NCI-H510A (cell line): ENCODE results near the gene COL12A1.
"Not testable (repeated sequence)": the region's sequence is repeated elsewhere in the genome, so short reads cannot be mapped to it uniquely, and the experiment has no call there.

ENCODE experiments used
- DNase-seq: peaks from one replicate; lab custom pipeline; 2025; lab: John Stamatoyannopoulos, UW

COL12A1 gene

GRCh38 chr6:75211920-75212590 is 6.2 kb upstream of the COL12A1 start:
- DNase-seq: no peak

DNA sequence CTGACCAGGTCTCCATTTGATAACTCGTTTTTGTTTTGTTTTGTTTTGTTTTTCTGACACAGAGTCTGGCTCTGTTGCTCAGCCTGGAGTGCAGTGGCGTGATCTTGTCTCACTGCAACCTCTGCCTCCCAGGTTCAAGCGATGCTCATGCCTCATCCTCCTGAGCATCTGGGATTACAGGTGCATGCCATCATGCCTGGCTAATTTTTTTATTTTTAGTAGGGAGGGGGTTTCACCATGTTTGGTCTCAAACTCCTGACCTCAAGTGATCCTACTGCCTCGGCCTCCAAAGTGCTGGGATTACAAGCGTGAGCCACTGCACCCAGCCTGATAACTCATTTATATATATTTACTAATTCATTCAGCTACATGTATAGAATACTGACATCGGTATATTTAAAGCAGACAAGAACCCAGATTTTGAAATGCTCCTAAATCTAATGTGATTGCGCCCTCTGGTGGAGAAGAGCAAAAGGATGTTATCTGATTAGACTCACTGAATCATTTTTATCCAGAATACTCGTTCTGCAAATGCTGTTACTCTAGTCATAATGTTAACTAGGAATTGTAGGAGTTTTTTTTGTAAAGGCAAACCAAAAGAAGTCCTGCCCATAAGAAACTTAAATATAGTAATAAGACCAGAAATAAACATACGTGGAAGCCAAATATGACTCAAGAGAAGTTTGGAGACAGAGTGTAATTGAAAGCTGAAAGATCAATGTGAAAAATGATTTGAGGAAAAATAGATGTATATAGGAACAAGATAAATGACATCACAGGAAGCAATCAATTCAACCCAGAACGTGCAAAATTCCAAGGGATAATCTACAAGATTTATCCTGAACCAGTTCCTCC is 5.3 kb upstream of the COL12A1 start:
- no peak for DNase-seq

GRCh38 chr6:75209184-75209723 is 3.4 kb upstream of the COL12A1 start:
- DNase-seq: no peak

GRCh38 chr6:75208298-75209183 is 2.7 kb upstream of the COL12A1 start:
- DNase-seq: peak; percentile 35

DNA sequence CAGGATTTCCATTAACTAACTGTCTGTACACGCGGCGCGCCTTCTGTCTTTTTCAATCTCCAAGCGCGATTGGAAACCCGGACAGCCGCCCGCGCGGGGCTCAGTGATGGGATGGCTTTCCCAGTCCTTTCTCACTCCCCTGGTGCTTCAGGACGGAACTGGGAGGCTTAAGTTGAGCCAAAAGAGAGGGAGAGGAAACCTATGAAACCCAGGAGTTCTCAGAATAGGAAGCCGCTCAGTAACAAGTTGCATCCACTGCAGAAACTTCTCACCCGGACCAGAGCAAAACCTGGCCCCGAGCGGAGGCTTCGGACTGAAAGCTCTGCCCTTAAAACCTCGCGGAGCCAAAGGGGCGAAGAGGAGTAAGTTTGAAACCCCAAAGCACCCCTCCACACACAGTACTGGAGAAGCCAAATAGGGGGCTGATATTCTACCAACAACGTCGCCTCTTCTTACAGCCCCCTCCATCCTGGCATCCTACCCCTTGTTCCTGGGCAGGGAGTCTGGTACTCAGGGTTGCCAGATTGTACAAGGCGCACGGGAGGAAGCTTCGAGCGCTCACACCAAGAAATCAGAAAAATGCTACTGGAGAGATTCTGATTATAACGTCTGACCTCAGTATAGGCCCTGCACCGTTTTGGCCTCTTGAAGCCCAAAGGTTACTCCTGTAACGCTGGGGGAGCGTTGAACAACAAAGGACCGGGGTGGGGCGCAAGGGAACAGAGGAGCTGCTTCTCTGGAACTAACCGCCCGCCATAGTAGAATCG is 906 bp upstream of the COL12A1 start:
- DNase-seq: no peak

DNA sequence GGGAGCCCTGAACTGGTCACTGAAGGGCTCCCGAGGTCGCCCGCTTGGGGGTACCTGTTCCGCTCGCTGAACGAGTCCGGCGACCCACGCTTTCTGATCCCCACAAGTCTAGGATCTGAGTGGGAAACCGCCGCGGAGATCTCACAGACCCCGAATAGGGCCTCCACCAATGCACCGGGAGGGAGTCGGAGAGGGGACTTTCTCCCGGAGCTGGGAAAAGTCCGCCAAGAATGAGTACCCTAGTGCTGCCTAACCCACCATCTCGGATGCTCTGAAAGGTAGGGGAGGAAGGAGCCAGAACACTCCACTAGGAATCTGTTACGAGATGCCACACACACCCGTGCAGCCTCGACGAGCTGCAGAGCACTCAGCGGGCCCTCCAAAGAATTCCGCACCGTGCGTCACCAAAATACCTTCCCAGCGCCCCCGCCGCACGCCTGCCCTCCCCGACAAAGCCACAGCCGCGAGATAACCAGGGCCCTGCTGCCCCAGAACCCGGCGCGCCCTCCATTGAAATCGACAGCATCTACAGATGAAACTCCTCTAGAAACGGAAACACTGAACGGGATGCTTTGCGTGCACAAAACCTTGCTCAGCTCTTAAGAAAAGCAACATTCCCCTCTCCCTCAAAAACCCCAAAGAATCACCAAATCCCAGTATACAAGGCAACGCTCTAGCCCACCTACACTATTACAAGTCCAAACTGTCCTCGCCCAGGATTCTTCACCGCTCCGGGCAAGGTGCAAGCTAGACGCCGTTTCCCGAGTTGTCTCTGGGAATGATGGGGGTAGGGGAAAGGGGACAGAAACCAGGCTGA is 686 bp downstream of the COL12A1 start:
- no peak for DNase-seq

- peak; percentile 18 for DNase-seq
Measured at GRCh38 chr6:75204217-75204958, 1.5 kb downstream of the COL12A1 start.

DNA sequence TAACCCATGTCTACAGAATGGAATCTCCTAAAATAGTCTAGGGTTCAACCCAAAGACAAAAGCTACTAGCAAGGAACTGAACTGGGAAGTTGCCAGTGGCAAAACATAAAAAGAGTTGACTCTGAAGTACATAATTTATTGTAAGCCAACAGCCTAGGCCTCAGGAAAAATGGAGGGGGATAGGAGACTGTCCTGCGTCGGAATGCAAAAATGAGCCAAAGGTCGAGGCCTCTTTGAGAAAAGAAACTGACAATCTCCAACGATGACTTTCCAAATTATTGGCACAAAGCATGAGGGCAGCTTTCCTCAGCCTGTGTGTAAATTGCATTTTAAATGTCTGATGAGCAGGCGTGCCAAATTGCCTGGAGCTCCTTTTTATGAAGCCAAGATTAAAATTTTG is 2.1 kb downstream of the COL12A1 start:
- DNase-seq: no peak

GRCh38 chr6:75202676-75203131 is 3.1 kb downstream of the COL12A1 start:
- DNase-seq: no peak

DNA sequence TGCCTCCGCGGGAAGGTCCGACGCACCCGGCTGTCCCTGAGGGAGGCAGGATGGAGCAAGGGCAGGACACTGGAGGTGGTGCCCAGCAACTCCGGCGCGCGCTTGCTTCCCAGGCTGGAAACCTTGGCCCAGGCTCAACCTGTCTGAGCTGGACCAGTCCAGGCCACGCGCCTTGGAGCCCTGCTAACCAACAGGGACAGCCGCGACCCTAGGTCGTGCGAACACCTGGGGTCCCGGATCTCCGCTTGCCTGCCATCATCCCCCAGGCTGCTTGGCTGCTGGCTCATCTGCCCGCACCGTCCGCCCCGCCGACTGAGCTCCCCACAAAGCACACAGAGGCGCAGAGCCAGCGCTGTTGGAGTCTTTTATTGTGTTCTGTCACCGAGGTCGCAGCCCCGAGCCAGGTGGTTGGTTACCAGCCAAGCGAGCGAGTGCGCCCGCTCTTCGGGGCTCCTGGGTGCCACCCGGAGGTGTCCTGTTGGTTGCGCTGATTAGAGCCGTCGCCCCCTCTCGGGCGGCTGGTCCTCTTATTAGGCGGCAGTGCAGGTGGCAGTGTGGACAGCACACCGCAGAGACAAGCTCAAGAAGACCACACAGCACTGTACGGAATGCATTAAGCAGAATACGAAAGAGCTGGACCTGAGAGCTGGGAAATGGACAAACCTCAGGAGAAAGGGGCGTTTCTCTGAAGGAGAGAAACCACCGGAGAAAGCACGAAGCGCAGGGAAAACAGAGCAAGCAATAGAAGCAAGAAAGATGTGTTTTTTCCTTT is 3.8 kb downstream of the COL12A1 start:
- peak; percentile 39 for DNase-seq

DNA sequence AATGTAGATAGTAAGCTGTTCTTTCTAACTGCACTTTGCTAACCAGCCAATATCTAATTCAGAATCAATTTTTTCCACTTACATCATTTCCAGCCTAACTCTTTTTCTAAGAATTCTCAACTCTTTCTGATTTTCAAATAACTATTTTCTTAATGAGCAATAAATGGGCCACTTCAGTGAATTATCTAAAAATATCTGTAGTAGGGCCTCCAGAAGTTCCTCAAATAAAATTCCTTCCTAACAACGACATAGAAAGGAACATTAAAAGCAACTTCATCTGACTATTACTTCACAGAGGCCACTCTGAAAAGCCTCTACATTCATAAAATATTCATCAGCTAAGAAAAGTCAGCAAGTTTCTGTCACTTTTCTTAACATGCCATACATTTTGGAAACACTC is 4.8 kb downstream of the COL12A1 start:
- no peak for DNase-seq

DNA sequence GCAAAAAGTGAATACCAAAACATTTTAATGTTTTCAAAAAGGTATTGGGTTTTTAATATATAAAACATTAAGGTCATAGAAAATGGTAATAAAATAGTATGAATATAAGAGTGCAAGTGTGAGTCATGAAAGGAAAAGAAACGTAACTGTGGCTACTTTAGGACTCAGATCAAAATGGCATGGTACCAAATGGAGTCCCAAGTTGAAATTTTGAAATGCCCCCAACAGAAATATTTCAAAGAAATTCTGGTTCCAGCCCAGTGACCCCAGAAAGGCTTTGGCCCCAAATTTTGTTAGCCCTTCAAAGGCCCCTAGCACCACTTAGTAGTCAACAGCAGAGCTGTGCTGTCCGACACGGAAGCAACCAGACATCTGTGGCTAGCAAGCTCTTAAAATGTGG is 6.0 kb downstream of the COL12A1 start:
- DNase-seq: no peak

- no peak for DNase-seq
Measured at GRCh38 chr6:75196081-75196687, 9.7 kb downstream of the COL12A1 start.

DNA sequence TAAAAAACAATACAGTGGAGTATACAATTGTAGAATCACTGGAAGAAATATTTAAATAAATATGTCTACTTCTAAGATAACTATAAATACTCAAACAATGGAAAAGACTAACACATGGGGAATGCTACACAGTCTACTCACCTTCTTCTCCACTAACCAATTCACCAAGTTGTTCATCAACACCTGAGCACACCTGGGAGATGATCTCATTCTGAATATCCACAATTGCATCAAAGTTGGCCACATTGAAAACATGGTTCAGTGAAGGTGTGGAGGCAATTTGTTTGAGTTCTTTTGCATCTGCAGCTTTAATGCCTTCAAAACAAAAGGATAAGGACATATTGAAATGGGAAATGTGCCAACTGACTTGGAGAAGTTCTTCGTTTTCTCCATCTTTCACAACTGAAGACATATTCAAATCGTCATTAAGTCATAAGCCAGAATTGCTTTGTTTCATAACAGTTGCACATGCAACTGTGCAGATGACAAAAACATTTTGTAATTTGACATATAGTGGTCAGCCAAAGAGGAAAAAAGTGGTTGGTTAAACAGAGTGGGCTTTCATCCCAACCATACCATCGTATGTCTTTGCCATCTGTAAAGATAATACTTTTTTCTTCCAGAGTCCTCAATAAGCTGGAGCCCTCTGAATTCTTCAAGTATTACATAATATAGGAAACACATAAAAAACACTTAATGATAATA is 17.5 kb downstream of the COL12A1 start:
- DNase-seq: no peak

DNA sequence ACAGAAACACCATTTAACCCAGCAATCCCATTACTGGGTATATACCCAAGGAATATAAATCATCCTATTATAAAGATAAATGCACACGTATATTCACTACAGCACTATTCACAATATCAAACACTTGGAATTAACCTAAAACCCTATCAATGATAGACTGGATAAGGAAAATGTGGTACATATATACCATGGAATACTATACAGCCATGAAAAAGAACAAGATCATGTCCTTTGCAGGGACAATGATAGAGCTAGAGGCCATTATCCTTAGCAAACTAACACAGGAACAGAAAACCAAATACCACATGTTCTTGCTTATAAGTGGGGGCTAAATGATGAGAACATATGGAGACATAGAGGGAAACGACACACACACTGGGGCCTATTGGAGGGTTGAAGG is 19.3 kb downstream of the COL12A1 start:
- not testable (repeated sequence) for DNase-seq

- DNase-seq: no peak
Measured at GRCh38 chr6:75183099-75183541, 22.7 kb downstream of the COL12A1 start.

GRCh38 chr6:75180864-75181263 is 25.0 kb downstream of the COL12A1 start:
- no peak for DNase-seq

- no peak for DNase-seq
Measured at GRCh38 chr6:75178757-75179156, 27.1 kb downstream of the COL12A1 start.
